ENCODE data around the gene BAIAP2L2. TPM values are rescaled to one million over a fixed set of nuclear protein-coding genes. Genes with fewer than 3 reads are reported as not detected.

Gene BAIAP2L2
- total and polyA plus RNA-seq, 2 donors (not counting 3 experiments of a cell fraction or from before 2014, with no cell fraction given) = 0.20 to 0.35 TPM

DNA sequence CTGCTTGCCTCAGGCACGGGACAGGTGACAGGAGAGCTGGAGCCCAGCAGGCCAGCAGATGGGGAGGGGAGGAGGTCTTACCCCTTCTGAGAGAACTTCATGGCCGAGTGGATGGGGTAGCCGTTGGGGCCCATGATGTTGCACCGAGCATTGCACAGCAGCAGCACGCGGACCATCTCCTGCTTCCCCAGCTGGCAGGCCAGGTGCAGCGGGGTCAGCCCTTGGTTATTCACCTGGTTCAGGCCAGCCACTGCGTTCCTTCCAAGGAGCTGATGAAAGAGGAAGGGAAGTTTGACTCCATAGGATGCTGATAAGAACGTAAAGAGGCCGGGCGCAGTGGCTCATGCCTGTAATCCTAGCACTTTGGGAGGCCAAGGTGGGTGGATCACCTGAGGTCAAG is 29.4 kb upstream of the BAIAP2L2 start:
- Histone ChIP-seq H3K9me3 (replicated peaks; ENCODE audit: control insufficient read depth, insufficient read depth, low read length) (no peaks in the 10 kb centered on the region), H3K36me3 (ENCODE audit: control insufficient read depth in 2 of 2, extremely low read depth in 1 of 2, insufficient read depth in 2 of 2, low read length in 2 of 2) (no peaks in the 10 kb centered on the region), H3K79me2 (ENCODE audit: control insufficient read depth, insufficient read depth, low read length) (no peaks in the 10 kb centered on the region), H3K9ac (replicated peaks; ENCODE audit: extremely low read depth, insufficient read depth, low read length) (no peak overlapping the region), H4K20me1 (replicated peaks; ENCODE audit: control insufficient read depth, extremely low read depth, insufficient read depth, low read length) (no peaks in the 10 kb centered on the region), H3K27ac (ENCODE audit: insufficient read depth, low read depth, low read length) (no peak overlapping the region), H3K4me3 (replicated peaks in 1 of 3; ENCODE audit: insufficient read depth in 1 of 3, low read depth in 1 of 3, low read length in 3 of 3) (no peak overlapping the region), H2AFZ (ENCODE audit: low read depth, low read length) (no peak overlapping the region), H3K4me1 (ENCODE audit: control insufficient read depth, extremely low read depth, insufficient read depth, low read length) (peaks cover 11% of the 10 kb centered on the region), H3K4me2 (ENCODE audit: insufficient read depth, low read length) (no peak overlapping the region), H3K9me1 (replicated peaks; ENCODE audit: control insufficient read depth, extremely low read depth, insufficient read depth, low read length) (no peaks in the 10 kb centered on the region), H3K27me3 (ENCODE audit: control insufficient read depth in 2 of 2, insufficient read depth in 2 of 2, low read length in 2 of 2) (no peaks in the 10 kb centered on the region)
- ChIA-PET CTCF (interaction anchor here (1.5 kb wide), 1 partner anchor 26 kb away, joined by 7 read pairs; no protein-coding TSS in a partner anchor), POLR2A (no interaction called here)
- FAIRE-seq (no peak), DNase-seq (ENCODE audit: low read depth, low spot score) (no peak)
- dilution Hi-C loops (cut with MboI; ENCODE audit: extremely low pct_ligation_motif_present, low sequenced_read_pairs) = no loop called here
- intact Hi-C loops (cut with micrococcal nuclease) = no loop called here
- no TSS peak for BruUV-seq (replicated peaks)
- no peak for TF ChIP-seq GATA2 (IDR thresholded peaks at IDR 0.05; ENCODE audit: insufficient read depth, insufficient read length, low read depth, low read length)

- dilution Hi-C loops (cut with MboI; ENCODE audit: extremely low pct_ligation_motif_present, low sequenced_read_pairs) = no loop called here
- H3K79me2 ChIP-seq (ENCODE audit: control insufficient read depth, insufficient read depth, low read length) = no peaks in the 10 kb centered on the region
- FAIRE-seq (no peak), DNase-seq (ENCODE audit: low read depth, low spot score) (no peak)
- H3K9ac ChIP-seq (replicated peaks; ENCODE audit: extremely low read depth, insufficient read depth, low read length) = no peak overlapping the region
- H3K9me1 ChIP-seq (replicated peaks; ENCODE audit: control insufficient read depth, extremely low read depth, insufficient read depth, low read length) = no peaks in the 10 kb centered on the region
- H3K4me2 ChIP-seq (ENCODE audit: insufficient read depth, low read length) = no peak overlapping the region
- no peaks in the 10 kb centered on the region for H3K27me3 ChIP-seq (ENCODE audit: control insufficient read depth in 2 of 2, insufficient read depth in 2 of 2, low read length in 2 of 2)
- peaks cover 11% of the 10 kb centered on the region for H3K4me1 ChIP-seq (ENCODE audit: control insufficient read depth, extremely low read depth, insufficient read depth, low read length)
- H3K36me3 ChIP-seq (ENCODE audit: control insufficient read depth in 2 of 2, extremely low read depth in 1 of 2, insufficient read depth in 2 of 2, low read length in 2 of 2) = no peaks in the 10 kb centered on the region
- no peak overlapping the region for H2AFZ ChIP-seq (ENCODE audit: low read depth, low read length)
- no peak overlapping the region for H3K27ac ChIP-seq (ENCODE audit: insufficient read depth, low read depth, low read length)
- H3K9me3 ChIP-seq (replicated peaks; ENCODE audit: control insufficient read depth, insufficient read depth, low read length) = no peaks in the 10 kb centered on the region
- no TSS peak for BruUV-seq (replicated peaks)
- CTCF ChIA-PET = interaction anchor here (3.5 kb wide), 1 partner anchor 25 kb away, joined by 23 read pairs; no protein-coding TSS in a partner anchor
- H3K4me3 ChIP-seq (replicated peaks in 1 of 3; ENCODE audit: insufficient read depth in 1 of 3, low read depth in 1 of 3, low read length in 3 of 3) = no peak overlapping the region
- POLR2A ChIA-PET = no interaction called here
- intact Hi-C loops (cut with micrococcal nuclease) = no loop called here
- TF ChIP-seq GATA2 (IDR thresholded peaks at IDR 0.05; ENCODE audit: insufficient read depth, insufficient read length, low read depth, low read length) = no peak
- TF ChIP-seq, protein P1, sequence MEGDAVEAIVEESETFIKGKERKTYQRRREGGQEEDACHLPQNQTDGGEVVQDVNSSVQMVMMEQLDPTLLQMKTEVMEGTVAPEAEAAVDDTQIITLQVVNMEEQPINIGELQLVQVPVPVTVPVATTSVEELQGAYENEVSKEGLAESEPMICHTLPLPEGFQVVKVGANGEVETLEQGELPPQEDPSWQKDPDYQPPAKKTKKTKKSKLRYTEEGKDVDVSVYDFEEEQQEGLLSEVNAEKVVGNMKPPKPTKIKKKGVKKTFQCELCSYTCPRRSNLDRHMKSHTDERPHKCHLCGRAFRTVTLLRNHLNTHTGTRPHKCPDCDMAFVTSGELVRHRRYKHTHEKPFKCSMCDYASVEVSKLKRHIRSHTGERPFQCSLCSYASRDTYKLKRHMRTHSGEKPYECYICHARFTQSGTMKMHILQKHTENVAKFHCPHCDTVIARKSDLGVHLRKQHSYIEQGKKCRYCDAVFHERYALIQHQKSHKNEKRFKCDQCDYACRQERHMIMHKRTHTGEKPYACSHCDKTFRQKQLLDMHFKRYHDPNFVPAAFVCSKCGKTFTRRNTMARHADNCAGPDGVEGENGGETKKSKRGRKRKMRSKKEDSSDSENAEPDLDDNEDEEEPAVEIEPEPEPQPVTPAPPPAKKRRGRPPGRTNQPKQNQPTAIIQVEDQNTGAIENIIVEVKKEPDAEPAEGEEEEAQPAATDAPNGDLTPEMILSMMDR (IDR thresholded peaks at IDR 0.05; ENCODE audit: extremely low read depth in 1 of 2, insufficient read depth in 1 of 2, low read depth in 1 of 2, low read length in 2 of 2) = no peak
- TF ChIP-seq JUN (IDR thresholded peaks at IDR 0.05; ENCODE audit: borderline replicate concordance, insufficient read depth, insufficient read length, low read depth) = no peak
- no peak for TF ChIP-seq POLR2AphosphoS5 (IDR thresholded peaks at IDR 0.05; ENCODE audit: insufficient read depth, low read depth, low read length)
- TF ChIP-seq MYC (IDR thresholded peaks at IDR 0.05; ENCODE audit: low read depth, low read length) = no peak
- no peak for TF ChIP-seq FOS (IDR thresholded peaks at IDR 0.05; ENCODE audit: borderline replicate concordance, insufficient read depth, low read length)
- H4K20me1 ChIP-seq (replicated peaks; ENCODE audit: control insufficient read depth, extremely low read depth, insufficient read depth, low read length) = no peaks in the 10 kb centered on the region
Measured at GRCh38 chr22:38138961-38139360, 28.5 kb upstream of the BAIAP2L2 start.
